Nephron (organoid): ENCODE data around the gene PCBD1.
A peak's percentile ranks its signal among the peaks of the same experiment; 100 is the strongest.

Experiments
- H3K27ac Mint-ChIP-seq, 3 experiments: 2 replicates each; pipeline ENCODE4 v1.8.0; 2020; ENCODE audit warnings: mixed read lengths in 3 of 3, mild to moderate bottlenecking in 2 of 3, moderate library complexity in 1 of 3
- H3K27me3 Mint-ChIP-seq: 2 replicates; pipeline ENCODE4 v1.8.0; 2021; ENCODE audit warnings: low read depth, mild to moderate bottlenecking, moderate library complexity, mixed read lengths
- H3K36me3 Mint-ChIP-seq: 2 replicates; pipeline ENCODE4 v1.8.0; 2020; ENCODE audit warnings: low read depth, mixed read lengths
- H3K4me1 Mint-ChIP-seq: 2 replicates; pipeline ENCODE4 v1.8.0; 2020; ENCODE audit warnings: mixed read lengths
- H3K4me3 Mint-ChIP-seq, 3 experiments: 2 replicates each; pipeline ENCODE4 v1.8.0; 2020; ENCODE audit warnings: mild to moderate bottlenecking in 3 of 3, mixed read lengths in 3 of 3, moderate library complexity in 2 of 3
- H3K9me3 Mint-ChIP-seq: 2 replicates; pipeline ENCODE4 v1.8.0; 2020; ENCODE audit warnings: mixed read lengths
- CTCF ChIP-seq, 3 experiments: fragments of 200-600 bp; sonication (generic); IDR thresholded peaks; one replicate each; pipeline ENCODE4 v1.5.0; 2021; ENCODE audit warnings: antibody characterized with exemption in 3 of 3; ENCODE audit not compliant: unreplicated experiment in 3 of 3

Gene PCBD1

DNA sequence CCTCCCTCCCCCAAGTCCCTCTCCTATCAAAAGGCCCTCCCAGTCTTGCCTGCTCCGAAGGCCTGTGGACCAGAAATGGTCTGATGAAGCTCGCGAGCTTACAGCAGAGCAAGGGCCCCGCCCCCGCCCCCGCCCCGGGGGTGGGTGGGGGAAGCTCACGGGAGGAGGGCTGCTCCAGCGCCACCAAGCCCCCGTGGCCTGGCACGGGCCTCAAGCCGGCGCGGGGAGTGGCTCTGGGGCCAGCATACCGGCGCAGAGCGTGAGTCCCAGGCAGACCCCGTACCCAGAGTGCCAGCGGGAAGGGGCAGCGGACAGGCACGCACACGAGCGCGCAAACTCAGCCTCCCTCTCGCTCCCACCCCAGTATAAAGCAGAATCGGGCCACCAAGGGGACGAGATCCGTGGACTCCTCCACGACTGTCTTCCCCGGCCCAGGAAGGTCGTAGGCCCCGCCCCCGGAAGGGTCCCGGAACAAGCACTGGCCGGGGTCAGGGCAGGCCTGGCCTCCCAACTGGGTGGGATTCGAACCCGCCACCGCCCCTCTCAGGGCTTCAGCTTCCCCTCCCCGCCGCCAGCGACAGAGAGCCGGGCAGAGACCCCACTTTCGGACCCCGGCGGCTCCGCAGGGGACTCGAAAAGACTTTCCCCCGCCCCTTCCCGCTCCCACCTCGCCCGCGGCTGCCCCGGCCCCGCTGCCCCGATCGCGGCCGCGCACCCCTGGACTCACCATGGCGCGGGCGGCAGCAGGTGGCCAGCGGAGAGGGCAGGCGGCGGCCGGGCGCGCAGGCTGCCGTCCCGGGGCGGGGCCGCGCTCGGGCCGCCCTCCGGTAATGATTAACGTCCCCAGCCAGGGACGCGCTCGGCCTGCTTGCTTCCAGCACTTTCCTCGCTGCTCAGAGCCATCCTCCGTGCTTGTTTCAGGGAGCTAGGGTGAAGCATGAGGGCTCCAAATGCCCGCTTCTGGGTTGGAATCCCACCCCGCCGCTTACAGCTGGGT, at the start of gene PCBD1:
PCBD1 (minus strand) TSS at position 762 of the 997 bp plus-strand sequence; CDS start at position 730, 32 bp downstream.
- TF ChIP-seq CTCF (IDR thresholded peaks at IDR 0.05; ENCODE audit: unreplicated experiment in 3 of 3), result no peak
- peak within 1 kb of the TSS; percentile 45 to 83 (median 79) for H3K27ac Mint-ChIP-seq
- peaks cover 45% of the 10 kb centered on the region for H3K4me1 Mint-ChIP-seq
- H3K9me3 Mint-ChIP-seq, result no peaks in the 10 kb centered on the region
- H3K4me3 Mint-ChIP-seq, result peak within 1 kb of the TSS; percentile 83 to 88 (median 88)
- no peaks in the 10 kb centered on the region for H3K27me3 Mint-ChIP-seq
- H3K36me3 Mint-ChIP-seq, result peaks cover 20% of the 10 kb centered on the region

GRCh38 chr10:70937661-70938060, 49.3 kb upstream of the PCBD1 start:
- Mint-ChIP-seq H3K27me3 (peaks cover 22% of the 10 kb centered on the region), H3K27ac (no peak overlapping the region), H3K9me3 (no peaks in the 10 kb centered on the region), H3K36me3 (no peaks in the 10 kb centered on the region), H3K4me3 (no peak overlapping the region), H3K4me1 (peaks cover 46% of the 10 kb centered on the region)
- TF ChIP-seq CTCF (IDR thresholded peaks at IDR 0.05; ENCODE audit: unreplicated experiment in 3 of 3), result no peak

- H3K4me1 Mint-ChIP-seq, result peaks cover 57% of the 10 kb centered on the region
- no peak overlapping the region for H3K4me3 Mint-ChIP-seq
- no peaks in the 10 kb centered on the region for H3K9me3 Mint-ChIP-seq
- H3K36me3 Mint-ChIP-seq, result no peaks in the 10 kb centered on the region
- TF ChIP-seq CTCF (IDR thresholded peaks at IDR 0.05; ENCODE audit: unreplicated experiment in 3 of 3), result no peak
- peaks cover 27% of the 10 kb centered on the region for H3K27me3 Mint-ChIP-seq
- peak overlapping the region in 1 of 3 experiments; percentile 11 for H3K27ac Mint-ChIP-seq
Observed at GRCh38 chr10:70936111-70936510, 47.7 kb upstream of the PCBD1 start.

- Mint-ChIP-seq H3K4me3 (no peak overlapping the region), H3K36me3 (no peaks in the 10 kb centered on the region), H3K27ac (peak overlapping the region in 1 of 3 experiments; percentile 7), H3K4me1 (peaks cover 57% of the 10 kb centered on the region), H3K27me3 (peaks cover 28% of the 10 kb centered on the region), H3K9me3 (no peaks in the 10 kb centered on the region)
- TF ChIP-seq CTCF (IDR thresholded peaks at IDR 0.05; ENCODE audit: unreplicated experiment in 3 of 3), result no peak
Observed at GRCh38 chr10:70935631-70936030, 47.3 kb upstream of the PCBD1 start.

DNA sequence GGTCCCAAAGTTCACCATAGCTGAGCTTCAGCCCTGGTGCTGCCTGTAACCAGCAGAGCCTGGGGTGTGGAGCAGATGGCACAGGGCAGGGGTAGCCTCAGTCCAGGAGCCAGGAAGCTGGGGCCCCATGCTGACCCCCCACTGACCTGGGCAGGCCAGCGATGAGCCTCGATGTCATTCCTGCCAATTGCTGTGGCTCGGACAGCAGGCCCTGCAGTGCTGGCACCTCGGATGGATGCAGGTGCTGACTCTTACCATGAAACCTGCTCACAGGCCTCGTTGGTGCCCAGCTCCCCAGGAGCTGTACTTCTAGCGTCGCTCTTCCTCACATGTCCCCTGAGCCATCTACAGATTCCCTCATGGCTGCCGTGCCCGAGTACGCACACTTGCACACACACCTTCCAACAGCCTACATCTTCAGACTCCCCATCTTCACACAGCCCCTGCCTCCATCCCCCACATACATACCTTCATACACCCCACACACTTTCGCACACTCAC, 46.8 kb upstream of the PCBD1 start:
- Mint-ChIP-seq H3K9me3 (no peaks in the 10 kb centered on the region), H3K27ac (peak overlapping the region in 1 of 3 experiments; percentile 7), H3K27me3 (peaks cover 30% of the 10 kb centered on the region), H3K4me1 (peaks cover 57% of the 10 kb centered on the region), H3K4me3 (no peak overlapping the region), H3K36me3 (no peaks in the 10 kb centered on the region)
- no peak for TF ChIP-seq CTCF (IDR thresholded peaks at IDR 0.05; ENCODE audit: unreplicated experiment in 3 of 3)
